PC-9 (cell line): Measurements from ENCODE around the gene LINGO1.

Source experiments
- CTCF ChIP-seq: fragments of 200-600 bp; sonication (generic); conservative IDR thresholded peaks from 2 replicates; pipeline ENCODE4 v1.6.1; 2017; ENCODE audit warnings: mixed run types, antibody characterized with exemption, mild to moderate bottlenecking, moderate library complexity
- EZH2 ChIP-seq: fragments of 200-600 bp; sonication (generic); IDR thresholded peaks from 2 replicates; pipeline ENCODE4 v1.8.0; 2017; ENCODE audit warnings: antibody characterized with exemption, low read depth

- TF ChIP-seq CTCF (no peak), EZH2 (no peak)
These were observed 58.9 kb downstream of the LINGO1 start for GRCh38 chr15:77573802-77574201.
